Esophagus muscularis mucosa (tissue), 4 donors: Measurements from ENCODE around the gene TAAR6. TPM values are rescaled to one million over a fixed set of nuclear protein-coding genes. Genes with fewer than 3 reads are reported as not detected.

Experiments used
- DNase-seq: peaks from one replicate; pipeline ENCODE4 v3.0.0-alpha.2; 2017; ENCODE audit errors: extremely low spot score
- H3K27ac ChIP-seq, 4 donors: fragments of 200-600 bp; sonication (generic); replicated peaks in 1 of 4; 1 replicate in 3 of 4; 2 replicates in 1 of 4; pipeline ENCODE4 v1.5.1; 2016 to 2019; ENCODE audit warnings: mild to moderate bottlenecking in 1 of 4
- H3K27me3 ChIP-seq, 4 donors: fragments of 200-600 bp; sonication (generic); one replicate each; pipeline versions ENCODE4 v1.5.1 to v1.6.0; 2016 to 2019
- H3K36me3 ChIP-seq, 4 donors: fragments of 200-600 bp; sonication (generic); one replicate each; pipeline ENCODE4 v1.5.1; 2016 to 2019
- H3K4me1 ChIP-seq, 4 donors: fragments of 200-600 bp; sonication (generic); one replicate each; pipeline ENCODE4 v1.5.1; 2016 to 2019
- H3K4me3 ChIP-seq, 4 donors: fragments of 200-600 bp; sonication (generic); 1 replicate in 2 of 4; 2 replicates in 2 of 4; pipeline ENCODE4 v1.5.1; 2016 to 2019; ENCODE audit warnings: mild to moderate bottlenecking in 4 of 4, moderate library complexity in 1 of 4
- H3K9me3 ChIP-seq, 4 donors: fragments of 200-600 bp; sonication (generic); 1 replicate in 3 of 4; 2 replicates in 1 of 4; pipeline ENCODE4 v1.5.1; 2016 to 2019
- CTCF ChIP-seq, 3 experiments: fragments of 200-600 bp in 2 of 3; fragments of 450-650 bp in 1 of 3; sonication (generic) in 2 of 3; IDR thresholded peaks; one replicate each; pipeline ENCODE4 v1.5.1; 2017 to 2019; ENCODE audit warnings: antibody characterized with exemption in 3 of 3, mild to moderate bottlenecking in 2 of 3, moderate library complexity in 1 of 3
- EP300 ChIP-seq: sonication (generic); formaldehyde crosslinking; IDR thresholded peaks from one replicate; pipeline ENCODE4 v1.6.1; 2017; ENCODE audit warnings: antibody characterized with exemption
- POLR2A ChIP-seq: fragments of 450-650 bp; IDR thresholded peaks from one replicate; pipeline ENCODE4 v1.6.1; 2017; ENCODE audit warnings: antibody characterized with exemption, moderate library complexity, mild to moderate bottlenecking, low read depth
- POLR2AphosphoS5 ChIP-seq, 2 donors: sonication (generic); formaldehyde crosslinking; IDR thresholded peaks; one replicate each; pipeline ENCODE4 v1.6.1; 2017; ENCODE audit warnings: antibody characterized with exemption in 2 of 2
- WGBS: methylation state at CpG from one replicate; pipeline ENCODE4 v1.1.5; 2018; 5-methylcytosine and 5-hydroxymethylcytosine counted together
- intact Hi-C: fragments of 100-400 bp; cut with DNase I; formaldehyde crosslinking; loops from one replicate; pipeline ENCODE4 v1.15.1; 2023
- total RNA-seq, 4 donors: library from RNA; depleted of rRNA; stranded (reverse); fragments of >200 nt; gene quantifications; one replicate each; pipeline versions ENCODE4 v1.1.0 to v1.2.1, GENCODE V29; 2016

The TAAR6 gene
- total RNA-seq, result not detected

- peaks cover 0 to 13% (median 0%) of the 10 kb centered on the region in 4 donors for H3K27me3 ChIP-seq
- no peaks in the 10 kb centered on the region for H3K4me1 ChIP-seq
- no peaks in the 10 kb centered on the region for H3K9me3 ChIP-seq
- no peak for DNase-seq
- intact Hi-C loops, result no loop called here
- no peaks in the 10 kb centered on the region for H3K36me3 ChIP-seq
- no peak for TF ChIP-seq POLR2A
- no peak for TF ChIP-seq CTCF (IDR thresholded peaks at IDR 0.05)
- TF ChIP-seq POLR2AphosphoS5 (IDR thresholded peaks at IDR 0.05), result no peak
- no peak for TF ChIP-seq EP300
- WGBS, result 79% methylated on average over 15 of the region's 15 CpGs
- no peak within 1 kb of the TSS for H3K27ac ChIP-seq
- no peak within 1 kb of the TSS for H3K4me3 ChIP-seq
Observed at GRCh38 chr6:132570221-132570777, at the start of gene TAAR6. TAAR6 (plus strand) TSS chr6:132570322; CDS start chr6:132570322, 0 bp downstream.

- WGBS, result 69% methylated on average over 2 of the region's 2 CpGs
- Histone ChIP-seq H3K36me3 (no peaks in the 10 kb centered on the region), H3K27me3 (no peaks in the 10 kb centered on the region), H3K4me3 (no peak overlapping the region), H3K9me3 (no peaks in the 10 kb centered on the region), H3K4me1 (no peaks in the 10 kb centered on the region), H3K27ac (no peak overlapping the region)
- intact Hi-C loops, result no loop called here
- TF ChIP-seq CTCF (IDR thresholded peaks at IDR 0.05) (no peak), POLR2A (no peak), POLR2AphosphoS5 (IDR thresholded peaks at IDR 0.05) (no peak), EP300 (no peak)
- no peak for DNase-seq
Observed at GRCh38 chr6:132520953-132521352, 49.2 kb upstream of the TAAR6 start.

GRCh38 chr6:132524646-132525045 is 45.5 kb upstream of the TAAR6 start:
- H3K36me3 ChIP-seq, result no peaks in the 10 kb centered on the region
- H3K27ac ChIP-seq, result no peak overlapping the region
- no peaks in the 10 kb centered on the region for H3K4me1 ChIP-seq
- DNase-seq, result no peak
- no peaks in the 10 kb centered on the region for H3K27me3 ChIP-seq
- no peaks in the 10 kb centered on the region for H3K9me3 ChIP-seq
- TF ChIP-seq EP300 (no peak), CTCF (IDR thresholded peaks at IDR 0.05) (no peak), POLR2AphosphoS5 (IDR thresholded peaks at IDR 0.05) (no peak), POLR2A (no peak)
- no peak overlapping the region for H3K4me3 ChIP-seq
- intact Hi-C loops, result no loop called here
- 84% methylated on average over 5 of the region's 5 CpGs for WGBS

- no peaks in the 10 kb centered on the region for H3K9me3 ChIP-seq
- no peak overlapping the region for H3K27ac ChIP-seq
- intact Hi-C loops, result no loop called here
- no peaks in the 10 kb centered on the region for H3K36me3 ChIP-seq
- TF ChIP-seq CTCF (IDR thresholded peaks at IDR 0.05), result no peak
- TF ChIP-seq EP300, result no peak
- H3K4me3 ChIP-seq, result no peak overlapping the region
- 67% methylated on average over 4 of the region's 4 CpGs for WGBS
- H3K4me1 ChIP-seq, result peaks cover 0 to 4% (median 2%) of the 10 kb centered on the region in 4 donors
- H3K27me3 ChIP-seq, result no peaks in the 10 kb centered on the region
- no peak for DNase-seq
Observed at GRCh38 chr6:132525866-132526265, 44.3 kb upstream of the TAAR6 start.

- Histone ChIP-seq H3K4me3 (no peak overlapping the region), H3K27ac (no peak overlapping the region), H3K36me3 (no peaks in the 10 kb centered on the region), H3K4me1 (peaks cover 0 to 4% (median 2%) of the 10 kb centered on the region in 4 donors), H3K27me3 (no peaks in the 10 kb centered on the region), H3K9me3 (no peaks in the 10 kb centered on the region)
- TF ChIP-seq POLR2A, result no peak
- no peak for TF ChIP-seq POLR2AphosphoS5 (IDR thresholded peaks at IDR 0.05)
- TF ChIP-seq CTCF (IDR thresholded peaks at IDR 0.05), result no peak
- no peak for TF ChIP-seq EP300
- no peak for DNase-seq
- 61% methylated on average over 2 of the region's 2 CpGs for WGBS
- intact Hi-C loops, result no loop called here
Observed at GRCh38 chr6:132526461-132526860, 43.7 kb upstream of the TAAR6 start.
